Mesothelial cell of epicardium (in vitro differentiated cells): ENCODE measurements around the gene ARL5C. TPM values are rescaled to one million over a fixed set of nuclear protein-coding genes. Genes with fewer than 3 reads are reported as not detected.

Source experiments
- DNase-seq, 2 experiments: peaks; one replicate each; pipeline ENCODE4 v3.0.0; 2021; ENCODE audit warnings: low spot score in 2 of 2; ENCODE audit not compliant: unreplicated experiment in 2 of 2
- H3K27ac Mint-ChIP-seq: 2 replicates; pipeline ENCODE4 v1.8.0; 2021; ENCODE audit warnings: mixed read lengths
- H3K27me3 Mint-ChIP-seq: 2 replicates; pipeline ENCODE4 v1.8.0; 2021; ENCODE audit warnings: low read depth, mixed read lengths
- H3K36me3 Mint-ChIP-seq: 2 replicates; pipeline ENCODE4 v1.8.0; 2021; ENCODE audit warnings: mixed read lengths
- H3K4me1 Mint-ChIP-seq: 2 replicates; pipeline ENCODE4 v1.8.0; 2021; ENCODE audit warnings: mixed read lengths
- H3K4me3 Mint-ChIP-seq: 2 replicates; pipeline ENCODE4 v1.8.0; 2021; ENCODE audit warnings: mild to moderate bottlenecking, moderate library complexity, mixed read lengths
- H3K9me3 Mint-ChIP-seq: 2 replicates; pipeline ENCODE4 v1.8.0; 2021; ENCODE audit warnings: mixed read lengths
- total RNA-seq: library from RNA; stranded (reverse); gene quantifications from 3 replicates; pipeline ENCODE4 v1.2.1, GENCODE V29; 2021
- TF ChIP-seq, protein P1 (sequence below): fragments of 200-600 bp; sonication (generic); IDR thresholded peaks from one replicate; pipeline ENCODE4 v1.5.0; 2021; ENCODE audit warnings: antibody characterized with exemption; ENCODE audit not compliant: unreplicated experiment

Gene ARL5C
- total RNA-seq, 1 donor from 2014 or later, result not detected

DNA sequence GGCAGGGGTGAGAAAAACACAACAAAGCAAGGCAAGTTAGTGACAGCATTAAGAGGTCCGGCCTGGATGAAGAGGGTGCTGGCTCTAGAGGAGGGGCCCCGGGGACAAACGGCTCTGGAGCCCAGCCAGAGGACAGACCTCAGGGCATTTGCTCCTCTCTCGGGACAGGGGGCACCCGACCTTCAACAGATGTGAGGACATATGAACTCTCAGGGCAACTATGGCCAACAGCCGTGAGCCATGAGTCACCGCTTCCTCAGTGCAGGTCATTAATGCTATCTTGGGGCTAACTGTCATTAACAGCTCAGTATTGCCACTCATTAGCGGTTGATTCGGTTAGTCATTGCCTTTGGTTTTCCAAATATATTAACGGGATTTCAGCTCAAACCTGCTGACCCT lies 9.7 kb upstream of the ARL5C start:
- Mint-ChIP-seq H3K4me1 (no peaks in the 10 kb centered on the region), H3K27ac (no peak overlapping the region), H3K4me3 (no peak overlapping the region)

DNA sequence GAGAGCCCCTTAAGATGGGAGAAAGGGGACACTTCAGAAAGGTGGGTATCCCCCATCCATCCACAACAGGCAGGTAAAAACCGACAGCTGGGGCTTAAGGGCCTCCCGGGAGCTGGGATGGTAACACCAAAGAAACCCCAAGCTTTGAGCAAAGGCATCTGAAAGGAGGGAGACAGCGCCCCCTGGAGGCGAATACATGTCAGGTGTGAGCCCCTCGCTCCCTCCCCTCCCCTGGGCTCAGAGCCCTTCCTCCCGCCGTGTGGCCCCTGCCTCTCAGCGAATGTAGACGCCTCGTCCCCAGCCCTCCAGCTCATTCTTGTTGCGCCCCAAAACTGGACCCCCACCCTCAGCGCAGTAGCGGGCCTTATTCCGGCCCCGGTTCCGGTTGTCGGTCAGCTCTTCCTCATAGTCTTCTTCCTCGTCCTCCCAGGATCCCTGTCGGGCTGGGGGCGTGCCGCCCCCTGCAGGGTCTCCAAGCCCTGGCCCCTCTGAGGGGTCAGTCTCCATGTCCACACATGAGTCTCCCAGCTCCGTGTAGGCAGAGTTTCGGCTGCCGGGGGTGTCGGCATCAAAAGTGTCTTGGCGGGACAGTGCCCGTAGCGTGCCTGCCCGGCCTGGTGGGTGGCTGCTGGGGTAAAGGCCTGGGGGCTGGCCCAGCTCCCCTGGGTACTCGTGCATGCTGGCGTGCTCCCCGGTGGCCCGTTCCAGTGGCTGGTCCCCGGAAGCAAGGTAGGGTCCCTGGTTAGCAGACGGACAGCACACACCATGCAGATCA lies 9.1 kb upstream of the ARL5C start:
- Mint-ChIP-seq H3K36me3 (peaks cover 17% of the 10 kb centered on the region), H3K27me3 (no peaks in the 10 kb centered on the region), H3K4me1 (no peaks in the 10 kb centered on the region), H3K27ac (no peak overlapping the region), H3K9me3 (no peaks in the 10 kb centered on the region), H3K4me3 (no peak overlapping the region)
- TF ChIP-seq, protein P1, sequence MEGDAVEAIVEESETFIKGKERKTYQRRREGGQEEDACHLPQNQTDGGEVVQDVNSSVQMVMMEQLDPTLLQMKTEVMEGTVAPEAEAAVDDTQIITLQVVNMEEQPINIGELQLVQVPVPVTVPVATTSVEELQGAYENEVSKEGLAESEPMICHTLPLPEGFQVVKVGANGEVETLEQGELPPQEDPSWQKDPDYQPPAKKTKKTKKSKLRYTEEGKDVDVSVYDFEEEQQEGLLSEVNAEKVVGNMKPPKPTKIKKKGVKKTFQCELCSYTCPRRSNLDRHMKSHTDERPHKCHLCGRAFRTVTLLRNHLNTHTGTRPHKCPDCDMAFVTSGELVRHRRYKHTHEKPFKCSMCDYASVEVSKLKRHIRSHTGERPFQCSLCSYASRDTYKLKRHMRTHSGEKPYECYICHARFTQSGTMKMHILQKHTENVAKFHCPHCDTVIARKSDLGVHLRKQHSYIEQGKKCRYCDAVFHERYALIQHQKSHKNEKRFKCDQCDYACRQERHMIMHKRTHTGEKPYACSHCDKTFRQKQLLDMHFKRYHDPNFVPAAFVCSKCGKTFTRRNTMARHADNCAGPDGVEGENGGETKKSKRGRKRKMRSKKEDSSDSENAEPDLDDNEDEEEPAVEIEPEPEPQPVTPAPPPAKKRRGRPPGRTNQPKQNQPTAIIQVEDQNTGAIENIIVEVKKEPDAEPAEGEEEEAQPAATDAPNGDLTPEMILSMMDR, result peak; percentile 95
- DNase-seq, result peak; percentile 73 to 83

More for the DNA sequence above, 9.7 kb upstream of the ARL5C start:
- DNase-seq, result no peak
- TF ChIP-seq, protein P1, result no peak
- Mint-ChIP-seq H3K27me3 (no peaks in the 10 kb centered on the region), H3K36me3 (peaks cover 17% of the 10 kb centered on the region), H3K9me3 (no peaks in the 10 kb centered on the region)

DNA sequence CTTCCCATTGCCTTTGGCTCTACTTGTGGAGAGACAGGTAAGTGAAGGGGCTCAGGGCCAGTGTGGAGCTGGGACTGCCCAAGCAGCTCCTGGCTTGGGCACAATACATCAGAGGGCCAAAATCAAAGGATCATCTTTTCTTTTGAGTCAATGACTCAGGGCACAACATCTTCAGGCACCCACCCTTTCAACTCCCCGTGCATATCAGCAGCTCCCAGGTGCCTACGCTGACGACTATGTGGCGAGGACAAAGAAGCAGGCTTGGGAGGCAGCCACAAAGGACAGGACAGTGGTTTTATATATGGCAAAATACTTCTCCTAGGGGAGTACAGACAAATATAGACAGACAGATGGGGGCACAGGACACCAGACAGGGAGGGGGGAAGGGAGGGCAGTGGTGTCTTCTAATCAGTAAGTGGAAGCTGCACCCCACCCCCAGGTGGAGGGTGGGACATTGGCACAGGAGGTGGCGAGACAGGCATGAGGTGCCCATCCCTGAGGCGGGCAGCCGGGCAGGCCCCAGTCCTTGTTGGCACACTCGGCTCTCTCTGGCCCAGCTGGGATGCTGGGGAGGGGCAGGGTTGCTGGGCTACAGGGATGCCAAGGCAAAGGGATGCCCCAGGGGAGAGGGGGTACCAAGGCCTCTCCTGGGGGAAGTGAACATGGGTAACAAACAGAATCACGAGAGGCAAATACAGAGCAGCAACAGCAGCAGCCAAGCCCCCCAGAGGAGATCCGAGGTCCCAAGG lies 7.7 kb upstream of the ARL5C start:
- no peaks in the 10 kb centered on the region for H3K4me1 Mint-ChIP-seq
- H3K4me3 Mint-ChIP-seq, result no peak overlapping the region
- H3K9me3 Mint-ChIP-seq, result no peaks in the 10 kb centered on the region
- H3K36me3 Mint-ChIP-seq, result peaks cover 17% of the 10 kb centered on the region
- no peak for DNase-seq
- TF ChIP-seq, protein P1, result no peak
- no peak overlapping the region for H3K27ac Mint-ChIP-seq
- no peaks in the 10 kb centered on the region for H3K27me3 Mint-ChIP-seq

DNA sequence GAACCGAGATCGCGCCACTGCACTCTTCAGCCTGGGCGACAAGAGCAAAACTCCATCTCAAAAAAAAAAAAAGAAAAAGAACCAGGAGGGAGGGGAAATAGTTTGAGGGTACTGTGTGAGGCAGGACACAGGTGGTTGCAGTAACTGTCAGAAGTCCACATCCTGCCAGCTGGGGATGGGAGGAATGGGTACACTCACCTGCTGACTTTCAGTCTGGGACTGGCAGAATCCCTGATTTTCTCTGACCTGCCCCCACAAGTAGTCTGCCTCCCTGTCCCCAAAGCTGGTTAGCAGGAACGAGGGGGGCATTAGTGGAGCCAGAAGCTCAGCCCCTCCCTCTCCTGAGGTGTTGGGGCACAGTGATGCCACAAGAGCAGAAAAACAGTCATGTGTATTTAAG lies 7.1 kb upstream of the ARL5C start:
- TF ChIP-seq, protein P1, result no peak
- no peak for DNase-seq
- Mint-ChIP-seq H3K4me3 (no peak overlapping the region), H3K36me3 (peaks cover 17% of the 10 kb centered on the region), H3K4me1 (no peaks in the 10 kb centered on the region), H3K27ac (no peak overlapping the region), H3K27me3 (no peaks in the 10 kb centered on the region), H3K9me3 (no peaks in the 10 kb centered on the region)

DNA sequence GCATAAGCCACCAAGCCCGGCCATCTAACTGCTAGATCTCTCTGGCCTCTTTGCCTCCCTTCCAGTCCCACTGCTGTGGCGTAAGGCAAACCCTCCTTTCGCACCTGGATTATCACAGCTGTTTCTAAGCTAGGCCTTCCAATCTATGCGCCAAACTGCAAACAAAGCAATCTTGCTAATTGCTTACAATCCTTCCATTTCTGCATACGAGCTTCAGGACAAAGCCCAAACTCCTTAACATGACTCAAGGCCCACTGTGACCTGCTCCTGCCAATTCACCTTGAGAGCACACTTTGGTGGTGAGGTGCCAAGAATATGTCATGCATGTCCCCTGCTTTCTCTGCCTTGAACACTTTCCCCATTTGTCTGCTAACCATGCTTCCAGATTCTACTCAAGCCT lies 6.0 kb upstream of the ARL5C start:
- peaks cover 6% of the 10 kb centered on the region for H3K36me3 Mint-ChIP-seq
- DNase-seq, result no peak
- peaks cover 6% of the 10 kb centered on the region for H3K4me1 Mint-ChIP-seq
- TF ChIP-seq, protein P1, result no peak
- no peak overlapping the region for H3K4me3 Mint-ChIP-seq
- no peaks in the 10 kb centered on the region for H3K27me3 Mint-ChIP-seq
- no peak overlapping the region for H3K27ac Mint-ChIP-seq
- H3K9me3 Mint-ChIP-seq, result no peaks in the 10 kb centered on the region
